ENCODE results near the gene NBEA. TPM values are rescaled to one million over a fixed set of nuclear protein-coding genes. Genes with fewer than 3 reads are reported as not detected.

Gene NBEA
- total and polyA plus RNA-seq, 2 experiments from 2014 or later: 9.1 to 29.1 TPM

- H3K4me1 ChIP-seq (ENCODE audit: insufficient read depth): no peaks in the 10 kb centered on the region
- no peaks in the 10 kb centered on the region for H4K20me1 ChIP-seq (replicated peaks; ENCODE audit: insufficient read depth)
- H3K9me2 ChIP-seq (ENCODE audit: insufficient read depth): no peaks in the 10 kb centered on the region
- H3K36me3 Mint-ChIP-seq (ENCODE audit: low read depth): no peaks in the 10 kb centered on the region
- H3K4me2 ChIP-seq: no peak overlapping the region
- DNase-seq (ENCODE audit: low spot score): no peak
- H3K79me2 ChIP-seq (replicated peaks; ENCODE audit: insufficient read depth): no peaks in the 10 kb centered on the region
- no peaks in the 10 kb centered on the region for H3K4me1 Mint-ChIP-seq
- H3K4me3 ChIP-seq: no peak overlapping the region
- no peaks in the 10 kb centered on the region for H3K9me3 Mint-ChIP-seq
- H3K27ac Mint-ChIP-seq: no peak overlapping the region
- no peak overlapping the region for H3K4me3 Mint-ChIP-seq
- no peak overlapping the region for H3K27ac ChIP-seq (ENCODE audit: low read depth)
- H3F3A ChIP-seq (replicated peaks; ENCODE audit: low read depth): no peaks in the 10 kb centered on the region
- no peak overlapping the region for H2AFZ ChIP-seq
- no peaks in the 10 kb centered on the region for H3K36me3 ChIP-seq (ENCODE audit: insufficient read depth)
- no peaks in the 10 kb centered on the region for H3K27me3 ChIP-seq (ENCODE audit: insufficient read depth)
- ATAC-seq: no peak
- TF ChIP-seq NANOG (IDR thresholded peaks at IDR 0.05; ENCODE audit: borderline replicate concordance) (no peak), REST (IDR thresholded peaks at IDR 0.05; ENCODE audit: unreplicated experiment) (no peak), ZNF114 (CRISPR knock-in tag; IDR thresholded peaks at IDR 0.05) (no peak), POLR2AphosphoS5 (IDR thresholded peaks at IDR 0.05; ENCODE audit: low read depth) (no peak), JUNB (IDR thresholded peaks at IDR 0.05; ENCODE audit: unreplicated experiment) (no peak), STAT1 (IDR thresholded peaks at IDR 0.05; ENCODE audit: unreplicated experiment) (no peak)
- H3K27me3 Mint-ChIP-seq (ENCODE audit: insufficient read depth, low read depth, poor library complexity): no peaks in the 10 kb centered on the region
Measured at GRCh38 chr13:35309706-35310105, 367.6 kb downstream of the NBEA start.

- Mint-ChIP-seq H3K9me3 (no peaks in the 10 kb centered on the region), H3K36me3 (ENCODE audit: low read depth) (0 out of 3 replicates have a peak, but pooled peaks cover 3% of the 10 kb centered on the region), H3K4me1 (no peaks in the 10 kb centered on the region), H3K4me3 (no peak overlapping the region), H3K27me3 (ENCODE audit: insufficient read depth, low read depth, poor library complexity) (no peaks in the 10 kb centered on the region), H3K27ac (no peak overlapping the region)
- ATAC-seq: no peak
- DNase-seq (ENCODE audit: low spot score): no peak
- no peaks in the 10 kb centered on the region for H3K4me1 ChIP-seq (ENCODE audit: insufficient read depth)
- H3K9me2 ChIP-seq (ENCODE audit: insufficient read depth): no peaks in the 10 kb centered on the region
- no peak overlapping the region for H3K4me3 ChIP-seq
- no peak overlapping the region for H3K4me2 ChIP-seq
- H2AFZ ChIP-seq: no peak overlapping the region
- TF ChIP-seq REST (IDR thresholded peaks at IDR 0.05; ENCODE audit: unreplicated experiment): no peak
- no peak for TF ChIP-seq STAT1 (IDR thresholded peaks at IDR 0.05; ENCODE audit: unreplicated experiment)
- TF ChIP-seq POLR2AphosphoS5 (IDR thresholded peaks at IDR 0.05; ENCODE audit: low read depth): no peak
- TF ChIP-seq EZH2phosphoT487 (IDR thresholded peaks at IDR 0.05; ENCODE audit: unreplicated experiment): no peak
- no peak for TF ChIP-seq ZNF331 (CRISPR knock-in tag; IDR thresholded peaks at IDR 0.05; ENCODE audit: low read depth)
- H3K36me3 ChIP-seq (ENCODE audit: insufficient read depth): no peaks in the 10 kb centered on the region
- H3K27ac ChIP-seq (ENCODE audit: low read depth): no peak overlapping the region
- H4K20me1 ChIP-seq (replicated peaks; ENCODE audit: insufficient read depth): no peaks in the 10 kb centered on the region; the same call in 1 of the 2 replicates
- no peaks in the 10 kb centered on the region for H3K27me3 ChIP-seq (ENCODE audit: insufficient read depth)
- no peaks in the 10 kb centered on the region for H3F3A ChIP-seq (replicated peaks; ENCODE audit: low read depth)
- no peaks in the 10 kb centered on the region for H3K79me2 ChIP-seq (replicated peaks; ENCODE audit: insufficient read depth)
Measured at GRCh38 chr13:35332134-35332533, 390.1 kb downstream of the NBEA start.

Data from GM23338 (cell line).